ENCODE measurements around the gene ARFGAP2. TPM values are rescaled to one million over a fixed set of nuclear protein-coding genes. Genes with fewer than 3 reads are reported as not detected.

The ARFGAP2 gene
- total and polyA plus RNA-seq, 2 donors (not counting 3 experiments of a cell fraction or from before 2014, with no cell fraction given), result 78.9 to 108 TPM

DNA sequence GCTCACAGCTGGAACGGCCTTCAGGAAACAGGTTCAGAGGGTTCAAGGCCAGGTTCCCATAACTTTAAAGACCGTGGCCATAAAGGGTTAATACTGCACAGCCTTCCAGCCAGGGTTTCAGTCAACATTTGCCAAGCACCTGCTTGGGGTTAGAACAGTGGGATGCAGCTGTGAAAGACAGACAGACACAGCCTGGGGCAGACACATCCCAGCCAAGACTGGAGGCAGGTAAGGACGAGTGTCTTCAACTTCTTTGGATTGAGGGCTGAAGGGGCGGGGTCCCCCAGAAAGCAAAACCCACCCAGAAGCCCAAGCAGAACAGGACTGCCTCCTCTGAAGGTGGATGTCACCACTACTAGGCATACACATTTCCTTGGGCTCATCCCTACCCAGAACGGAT is 14.3 kb downstream of the ARFGAP2 start:
- Histone ChIP-seq H3K4me2 (ENCODE audit: insufficient read depth, low read length) (no peak overlapping the region), H3K27me3 (ENCODE audit: control insufficient read depth in 2 of 2, insufficient read depth in 2 of 2, low read length in 2 of 2) (no peaks in the 10 kb centered on the region), H4K20me1 (replicated peaks; ENCODE audit: control insufficient read depth, extremely low read depth, insufficient read depth, low read length) (no peaks in the 10 kb centered on the region), H3K79me2 (ENCODE audit: control insufficient read depth, insufficient read depth, low read length) (no peaks in the 10 kb centered on the region), H3K36me3 (ENCODE audit: control insufficient read depth in 2 of 2, extremely low read depth in 1 of 2, insufficient read depth in 2 of 2, low read length in 2 of 2) (peaks cover 11 to 32% of the 10 kb centered on the region in 2 experiments), H3K9me1 (replicated peaks; ENCODE audit: control insufficient read depth, extremely low read depth, insufficient read depth, low read length) (no peaks in the 10 kb centered on the region), H3K9me3 (replicated peaks; ENCODE audit: control insufficient read depth, insufficient read depth, low read length) (no peaks in the 10 kb centered on the region), H3K27ac (ENCODE audit: insufficient read depth, low read depth, low read length) (no peak overlapping the region), H2AFZ (ENCODE audit: low read depth, low read length) (no peak overlapping the region), H3K9ac (replicated peaks; ENCODE audit: extremely low read depth, insufficient read depth, low read length) (no peak overlapping the region), H3K4me3 (replicated peaks in 1 of 3; ENCODE audit: insufficient read depth in 1 of 3, low read depth in 1 of 3, low read length in 3 of 3) (no peak overlapping the region), H3K4me1 (ENCODE audit: control insufficient read depth, extremely low read depth, insufficient read depth, low read length) (no peaks in the 10 kb centered on the region)
- CTCF ChIA-PET, result interaction anchor here (0.8 to 4.5 kb wide), 7 partner anchors 9 to 249 kb away, joined by 3 to 36 read pairs (median 4); no protein-coding TSS in a partner anchor
- dilution Hi-C loops (cut with MboI; ENCODE audit: extremely low pct_ligation_motif_present, low sequenced_read_pairs) (no loop called here), intact Hi-C loops (cut with micrococcal nuclease) (no loop called here)
- FAIRE-seq (no peak), DNase-seq (ENCODE audit: low read depth, low spot score) (no peak)
- TF ChIP-seq POLR2A (IDR thresholded peaks at IDR 0.05; ENCODE audit: low read depth, low read length), result peak; percentile 40
- TF ChIP-seq MYC (IDR thresholded peaks at IDR 0.05; ENCODE audit: low read depth, low read length), result no peak
- no peak for TF ChIP-seq JUN (IDR thresholded peaks at IDR 0.05; ENCODE audit: borderline replicate concordance, insufficient read depth, insufficient read length, low read depth)
- TF ChIP-seq, protein P1, sequence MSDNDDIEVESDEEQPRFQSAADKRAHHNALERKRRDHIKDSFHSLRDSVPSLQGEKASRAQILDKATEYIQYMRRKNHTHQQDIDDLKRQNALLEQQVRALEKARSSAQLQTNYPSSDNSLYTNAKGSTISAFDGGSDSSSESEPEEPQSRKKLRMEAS (IDR thresholded peaks at IDR 0.05; ENCODE audit: insufficient read depth, insufficient read length), result no peak
- POLR2A ChIA-PET, result no interaction called here
- BruUV-seq (replicated peaks), result no TSS peak

DNA sequence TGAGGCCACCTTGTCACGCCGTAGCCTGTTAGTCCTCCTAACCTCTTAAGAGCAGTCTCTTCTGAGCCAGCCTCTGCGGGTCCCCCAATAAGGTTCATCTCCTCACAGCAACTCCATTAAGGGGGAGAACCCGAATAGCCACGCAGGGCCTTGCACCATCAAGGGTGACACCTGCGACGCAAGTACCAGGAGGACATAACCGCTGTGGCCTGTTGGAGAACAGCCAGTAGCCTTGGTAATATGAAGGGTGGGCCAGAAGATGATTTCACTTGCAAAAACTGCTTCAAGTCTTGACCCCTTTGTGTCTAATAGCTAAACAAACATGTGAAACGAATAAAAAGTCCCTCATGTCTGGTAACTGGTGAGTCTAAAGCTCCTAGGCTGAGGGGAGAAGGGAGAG is 14.8 kb downstream of the ARFGAP2 start:
- no peak overlapping the region for H3K27ac ChIP-seq (ENCODE audit: insufficient read depth, low read depth, low read length)
- POLR2A ChIA-PET, result no interaction called here
- FAIRE-seq (no peak), DNase-seq (ENCODE audit: low read depth, low spot score) (no peak)
- no peak overlapping the region for H3K4me2 ChIP-seq (ENCODE audit: insufficient read depth, low read length)
- TF ChIP-seq EZH2 (IDR thresholded peaks at IDR 0.05; ENCODE audit: borderline replicate concordance, low read depth, low read length, severe bottlenecking) (no peak), POLR2A (IDR thresholded peaks at IDR 0.05; ENCODE audit: low read depth, low read length) (no peak), FOS (IDR thresholded peaks at IDR 0.05; ENCODE audit: borderline replicate concordance, insufficient read depth, low read length) (no peak), JUN (IDR thresholded peaks at IDR 0.05; ENCODE audit: borderline replicate concordance, insufficient read depth, insufficient read length, low read depth) (no peak), POLR2AphosphoS5 (IDR thresholded peaks at IDR 0.05; ENCODE audit: insufficient read depth, low read depth, low read length) (no peak), MYC (IDR thresholded peaks at IDR 0.05; ENCODE audit: low read depth, low read length) (no peak), GATA2 (IDR thresholded peaks at IDR 0.05; ENCODE audit: insufficient read depth, insufficient read length, low read depth, low read length) (no peak)
- TF ChIP-seq, protein P2, sequence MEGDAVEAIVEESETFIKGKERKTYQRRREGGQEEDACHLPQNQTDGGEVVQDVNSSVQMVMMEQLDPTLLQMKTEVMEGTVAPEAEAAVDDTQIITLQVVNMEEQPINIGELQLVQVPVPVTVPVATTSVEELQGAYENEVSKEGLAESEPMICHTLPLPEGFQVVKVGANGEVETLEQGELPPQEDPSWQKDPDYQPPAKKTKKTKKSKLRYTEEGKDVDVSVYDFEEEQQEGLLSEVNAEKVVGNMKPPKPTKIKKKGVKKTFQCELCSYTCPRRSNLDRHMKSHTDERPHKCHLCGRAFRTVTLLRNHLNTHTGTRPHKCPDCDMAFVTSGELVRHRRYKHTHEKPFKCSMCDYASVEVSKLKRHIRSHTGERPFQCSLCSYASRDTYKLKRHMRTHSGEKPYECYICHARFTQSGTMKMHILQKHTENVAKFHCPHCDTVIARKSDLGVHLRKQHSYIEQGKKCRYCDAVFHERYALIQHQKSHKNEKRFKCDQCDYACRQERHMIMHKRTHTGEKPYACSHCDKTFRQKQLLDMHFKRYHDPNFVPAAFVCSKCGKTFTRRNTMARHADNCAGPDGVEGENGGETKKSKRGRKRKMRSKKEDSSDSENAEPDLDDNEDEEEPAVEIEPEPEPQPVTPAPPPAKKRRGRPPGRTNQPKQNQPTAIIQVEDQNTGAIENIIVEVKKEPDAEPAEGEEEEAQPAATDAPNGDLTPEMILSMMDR (IDR thresholded peaks at IDR 0.05; ENCODE audit: extremely low read depth in 1 of 2, insufficient read depth in 1 of 2, low read depth in 1 of 2, low read length in 2 of 2), result no peak
- TF ChIP-seq, protein P1 (IDR thresholded peaks at IDR 0.05; ENCODE audit: insufficient read depth, insufficient read length), result no peak
- intact Hi-C loops (cut with micrococcal nuclease), result loop anchor here (1.0 kb wide), 2 partner anchors 193 to 273 kb away; no protein-coding TSS in a partner anchor
- no peaks in the 10 kb centered on the region for H4K20me1 ChIP-seq (replicated peaks; ENCODE audit: control insufficient read depth, extremely low read depth, insufficient read depth, low read length)
- H3K36me3 ChIP-seq (ENCODE audit: control insufficient read depth in 2 of 2, extremely low read depth in 1 of 2, insufficient read depth in 2 of 2, low read length in 2 of 2), result peaks cover 8 to 27% of the 10 kb centered on the region in 2 experiments
- TSS peak; percentile 31 for BruUV-seq (replicated peaks)
- H3K9me1 ChIP-seq (replicated peaks; ENCODE audit: control insufficient read depth, extremely low read depth, insufficient read depth, low read length), result no peaks in the 10 kb centered on the region
- no peaks in the 10 kb centered on the region for H3K4me1 ChIP-seq (ENCODE audit: control insufficient read depth, extremely low read depth, insufficient read depth, low read length)
- H2AFZ ChIP-seq (ENCODE audit: low read depth, low read length), result no peak overlapping the region
- CTCF ChIA-PET, result interaction anchor here (0.8 to 4.5 kb wide), 6 partner anchors 8 to 248 kb away, joined by 3 to 36 read pairs (median 4); no protein-coding TSS in a partner anchor
- H3K9me3 ChIP-seq (replicated peaks; ENCODE audit: control insufficient read depth, insufficient read depth, low read length), result no peaks in the 10 kb centered on the region
- H3K27me3 ChIP-seq (ENCODE audit: control insufficient read depth in 2 of 2, insufficient read depth in 2 of 2, low read length in 2 of 2), result no peaks in the 10 kb centered on the region
- dilution Hi-C loops (cut with MboI; ENCODE audit: extremely low pct_ligation_motif_present, low sequenced_read_pairs), result no loop called here
- no peak overlapping the region for H3K9ac ChIP-seq (replicated peaks; ENCODE audit: extremely low read depth, insufficient read depth, low read length)
- H3K79me2 ChIP-seq (ENCODE audit: control insufficient read depth, insufficient read depth, low read length), result no peaks in the 10 kb centered on the region
- no peak overlapping the region for H3K4me3 ChIP-seq (replicated peaks in 1 of 3; ENCODE audit: insufficient read depth in 1 of 3, low read depth in 1 of 3, low read length in 3 of 3)
